Activated naive CD4-positive, alpha-beta T cell treated with Interleukin-2 at 50 U/mL for 16 hours (primary cell): Measurements from ENCODE around the gene OTOGL.

Experiments used
- DNase-seq: peaks from one replicate; pipeline ENCODE4 v3.0.0-alpha.2; 2020

Gene OTOGL

GRCh38 chr12:80381121-80381520 is 281.8 kb downstream of the OTOGL start:
- DNase-seq = no peak

GRCh38 chr12:80382254-80382653 is 282.9 kb downstream of the OTOGL start:
- no peak for DNase-seq

GRCh38 chr12:80400571-80400991 is 301.2 kb downstream of the OTOGL start:
- DNase-seq = no peak

- no peak for DNase-seq
These were observed 301.9 kb downstream of the OTOGL start for GRCh38 chr12:80401191-80401590.

GRCh38 chr12:80404629-80405028 is 305.3 kb downstream of the OTOGL start:
- no peak for DNase-seq

- no peak for DNase-seq
These were observed 306.9 kb downstream of the OTOGL start for GRCh38 chr12:80406253-80406652.

GRCh38 chr12:80411787-80412186 is 312.4 kb downstream of the OTOGL start:
- DNase-seq = no peak

GRCh38 chr12:80412343-80412953 is 313.1 kb downstream of the OTOGL start:
- DNase-seq = no peak

GRCh38 chr12:80413462-80413861 is 314.1 kb downstream of the OTOGL start:
- no peak for DNase-seq

- DNase-seq = no peak
These were observed 316.1 kb downstream of the OTOGL start for GRCh38 chr12:80415466-80415865.

- DNase-seq = no peak
These were observed 320.3 kb downstream of the OTOGL start for GRCh38 chr12:80419644-80420043.

GRCh38 chr12:80420075-80420474 is 320.7 kb downstream of the OTOGL start:
- DNase-seq = no peak

- DNase-seq = no peak
These were observed 323.2 kb downstream of the OTOGL start for GRCh38 chr12:80422550-80422949.
